DLD1 (cell line): ENCODE results near the gene SLC5A5.

Source experiments
- in situ Hi-C: cut with HindIII; loops from 2 replicates; pipeline ENCODE4 v1.10.0; 2017; ENCODE audit warnings: low sequenced_read_pairs

SLC5A5 gene

GRCh38 chr19:17871878-17872250 lies at the start of gene SLC5A5:
TSS of gene SLC5A5 (plus strand) at chr19:17871945. CDS start at chr19:17872320, 375 bp downstream.
- in situ Hi-C loops = no loop called here

- in situ Hi-C loops = no loop called here
Measured at GRCh38 chr19:17824339-17824738, 47.4 kb upstream of the SLC5A5 start.

GRCh38 chr19:17826508-17827056 lies 45.2 kb upstream of the SLC5A5 start:
- in situ Hi-C loops = no loop called here

- in situ Hi-C loops = no loop called here
Measured at GRCh38 chr19:17829855-17830566, 41.7 kb upstream of the SLC5A5 start.

GRCh38 chr19:17830567-17831418 lies 41.0 kb upstream of the SLC5A5 start:
- in situ Hi-C loops = no loop called here

GRCh38 chr19:17831419-17831888 lies 40.3 kb upstream of the SLC5A5 start:
- in situ Hi-C loops = no loop called here

GRCh38 chr19:17832443-17833208 lies 39.1 kb upstream of the SLC5A5 start:
- in situ Hi-C loops = no loop called here

GRCh38 chr19:17834350-17835181 lies 37.2 kb upstream of the SLC5A5 start:
- in situ Hi-C loops = no loop called here

GRCh38 chr19:17835182-17836006 lies 36.4 kb upstream of the SLC5A5 start:
- in situ Hi-C loops = no loop called here

GRCh38 chr19:17836530-17836929 lies 35.2 kb upstream of the SLC5A5 start:
- in situ Hi-C loops = no loop called here

- in situ Hi-C loops = no loop called here
Measured at GRCh38 chr19:17837972-17838371, 33.8 kb upstream of the SLC5A5 start.

GRCh38 chr19:17840019-17840418 lies 31.7 kb upstream of the SLC5A5 start:
- in situ Hi-C loops = no loop called here

- in situ Hi-C loops = no loop called here
Measured at GRCh38 chr19:17841371-17841809, 30.4 kb upstream of the SLC5A5 start.

GRCh38 chr19:17841810-17842662 lies 29.7 kb upstream of the SLC5A5 start:
- in situ Hi-C loops = no loop called here

GRCh38 chr19:17842663-17843291 lies 29.0 kb upstream of the SLC5A5 start:
- in situ Hi-C loops = no loop called here

- in situ Hi-C loops = no loop called here
Measured at GRCh38 chr19:17843292-17843827, 28.4 kb upstream of the SLC5A5 start.

GRCh38 chr19:17843908-17844490 lies 27.7 kb upstream of the SLC5A5 start:
- in situ Hi-C loops = no loop called here
